ENCODE results near the gene GTF2B. TPM values are rescaled to one million over a fixed set of nuclear protein-coding genes. Genes with fewer than 3 reads are reported as not detected.
"Not testable (repeated sequence)": the region's sequence is repeated elsewhere in the genome, so short reads cannot be mapped to it uniquely, and the experiment has no call there.

The GTF2B gene, protein sequence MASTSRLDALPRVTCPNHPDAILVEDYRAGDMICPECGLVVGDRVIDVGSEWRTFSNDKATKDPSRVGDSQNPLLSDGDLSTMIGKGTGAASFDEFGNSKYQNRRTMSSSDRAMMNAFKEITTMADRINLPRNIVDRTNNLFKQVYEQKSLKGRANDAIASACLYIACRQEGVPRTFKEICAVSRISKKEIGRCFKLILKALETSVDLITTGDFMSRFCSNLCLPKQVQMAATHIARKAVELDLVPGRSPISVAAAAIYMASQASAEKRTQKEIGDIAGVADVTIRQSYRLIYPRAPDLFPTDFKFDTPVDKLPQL
- total RNA-seq, result 69.7 TPM

DNA sequence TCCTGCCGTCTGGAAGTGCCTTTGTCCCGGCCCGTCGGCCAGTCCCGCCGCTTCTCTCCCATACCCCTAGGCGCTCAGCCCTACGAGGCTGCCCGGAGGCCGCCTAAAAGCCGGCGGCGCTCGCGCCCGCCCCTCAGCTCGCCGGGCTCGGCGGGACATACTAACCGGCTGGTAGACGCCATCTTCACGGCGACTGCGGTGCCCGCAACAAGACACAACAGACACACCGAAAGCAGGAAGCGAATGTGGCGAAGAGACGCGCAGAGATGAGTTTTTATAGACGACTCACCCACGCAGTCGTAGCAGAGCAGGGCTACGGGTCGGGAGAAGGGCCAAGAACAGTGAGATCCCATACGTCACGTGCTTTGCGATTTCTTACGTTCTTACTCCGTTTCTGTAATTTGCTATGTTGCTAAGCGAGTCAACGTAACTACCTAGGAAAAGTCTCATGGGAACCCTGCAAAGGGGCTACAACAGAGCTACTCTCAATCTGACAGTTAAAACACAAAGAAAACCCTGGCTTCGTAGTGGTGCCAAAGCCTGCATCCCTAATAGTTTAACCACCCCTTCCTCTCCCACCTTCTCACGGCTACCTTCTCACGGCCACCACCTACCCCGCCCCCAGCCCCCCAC is at the start of gene GTF2B:
Gene GTF2B, minus strand, starts transcription at position 250 of the 633 bp plus-strand sequence. Its CDS starts 68 bp downstream, at position 182.
- DNase-seq, result peak; percentile 88

DNA sequence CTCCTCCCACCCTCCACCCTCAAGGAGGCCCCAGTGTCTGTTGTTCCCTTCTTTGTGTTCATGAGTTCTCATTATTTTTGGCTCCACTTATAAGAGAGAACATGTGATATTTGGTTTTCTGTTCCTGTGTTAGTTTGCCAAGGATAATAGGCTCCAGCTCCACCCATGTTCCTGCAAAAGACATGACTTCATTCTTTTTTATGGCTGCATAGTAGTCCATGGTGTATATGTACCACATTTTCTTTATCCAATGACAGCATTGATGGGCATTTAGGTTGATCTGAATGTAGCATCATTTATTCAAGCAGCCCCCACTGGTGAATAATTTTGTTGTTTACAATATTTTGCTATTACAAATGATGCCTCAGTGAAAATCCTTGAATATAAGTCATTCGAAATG is 47.2 kb upstream of the GTF2B start:
- DNase-seq, result not testable (repeated sequence)

DNA sequence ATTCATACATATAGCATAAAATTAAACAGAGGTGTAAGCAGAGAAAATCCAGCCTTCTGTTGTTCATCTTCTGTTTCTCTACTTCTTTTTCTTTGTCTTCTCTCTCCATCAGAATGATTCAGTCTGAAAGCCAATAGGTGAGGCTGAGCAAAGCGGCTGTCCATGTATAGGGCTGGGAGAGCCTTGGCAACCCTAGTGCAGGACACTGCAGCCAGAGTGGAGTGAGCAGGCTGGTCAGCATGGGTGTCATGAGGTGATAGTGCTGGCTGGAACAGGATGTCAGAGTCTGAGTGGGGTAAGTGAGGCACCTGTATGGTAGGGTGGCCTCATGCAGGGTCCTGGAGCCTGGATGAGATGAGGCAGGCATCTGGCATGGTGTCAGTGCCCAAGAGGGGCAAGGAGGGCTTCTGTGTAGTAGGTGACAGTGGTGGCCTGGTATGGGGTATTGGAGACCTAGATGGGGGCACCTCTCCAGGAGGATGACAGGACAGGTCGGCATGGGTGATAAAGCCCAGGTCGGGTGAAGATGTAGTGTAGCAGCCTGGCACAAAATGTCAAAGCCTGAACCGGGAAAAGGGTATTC is 45.5 kb upstream of the GTF2B start:
- DNase-seq, result no peak

DNA sequence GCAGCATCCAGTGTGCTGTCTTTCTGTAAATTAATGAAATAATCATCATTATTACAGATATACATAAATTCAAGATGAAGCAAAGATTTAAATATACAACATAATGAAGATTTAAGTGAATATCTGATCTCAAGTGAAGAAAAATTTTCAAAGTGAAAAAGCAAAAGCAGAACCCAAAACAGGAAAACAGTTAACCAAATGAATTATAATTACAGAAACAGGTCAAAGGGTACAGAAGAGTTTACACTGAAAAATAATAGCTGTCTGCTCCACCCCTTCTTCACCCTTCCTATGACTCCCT is 44.8 kb upstream of the GTF2B start:
- DNase-seq, result no peak

DNA sequence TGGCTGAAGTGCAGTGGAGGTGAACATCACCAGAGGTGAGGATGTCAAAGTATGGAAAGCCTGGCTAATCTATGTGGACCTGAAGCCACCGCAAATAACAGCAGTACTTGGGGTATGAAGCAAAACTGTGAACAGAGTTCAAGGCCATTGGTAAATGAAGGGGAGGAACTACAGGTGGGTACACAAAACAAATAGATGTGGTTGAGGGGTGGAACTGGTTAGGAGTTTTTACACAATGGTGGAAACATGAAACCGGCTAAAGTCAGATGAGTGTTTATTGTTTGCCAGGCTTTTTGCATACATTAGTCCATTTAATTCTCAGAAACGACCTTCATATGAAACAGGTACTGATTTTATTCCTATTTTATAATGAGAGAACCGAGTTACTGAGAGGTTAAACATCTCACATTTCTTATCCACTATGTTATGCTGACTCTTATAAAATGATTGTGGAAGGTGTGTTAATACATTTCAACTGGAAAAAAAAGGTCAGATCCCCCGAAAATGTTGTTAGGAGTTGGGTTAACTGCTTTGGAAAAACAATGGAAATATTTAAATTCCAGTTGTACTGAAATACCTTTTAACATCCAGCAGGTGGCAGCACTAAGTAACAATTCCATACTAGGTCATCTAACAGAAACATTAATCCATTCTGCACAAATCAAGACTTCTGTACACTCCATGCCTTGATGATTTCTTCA is 44.3 kb upstream of the GTF2B start:
- DNase-seq, result no peak

DNA sequence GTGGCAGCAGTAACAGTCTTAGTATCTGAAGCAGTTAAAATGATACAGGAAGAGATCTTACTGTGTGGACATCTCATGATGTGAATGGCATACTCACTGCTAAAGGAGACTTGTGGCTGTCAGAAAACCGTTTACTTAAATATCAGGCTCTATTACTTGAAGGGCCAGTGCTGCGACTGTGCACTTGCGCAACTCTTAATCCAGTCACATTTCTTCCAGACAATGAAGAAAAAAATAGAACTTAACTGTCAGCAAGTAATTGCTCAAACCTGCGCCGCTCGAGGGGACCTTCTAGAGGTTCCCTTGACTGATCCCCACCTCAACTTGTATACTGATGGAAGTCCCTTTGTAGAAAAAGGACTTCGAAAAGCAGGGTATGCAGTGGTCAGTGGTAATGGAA is 38.8 kb upstream of the GTF2B start:
- DNase-seq, result not testable (repeated sequence)

DNA sequence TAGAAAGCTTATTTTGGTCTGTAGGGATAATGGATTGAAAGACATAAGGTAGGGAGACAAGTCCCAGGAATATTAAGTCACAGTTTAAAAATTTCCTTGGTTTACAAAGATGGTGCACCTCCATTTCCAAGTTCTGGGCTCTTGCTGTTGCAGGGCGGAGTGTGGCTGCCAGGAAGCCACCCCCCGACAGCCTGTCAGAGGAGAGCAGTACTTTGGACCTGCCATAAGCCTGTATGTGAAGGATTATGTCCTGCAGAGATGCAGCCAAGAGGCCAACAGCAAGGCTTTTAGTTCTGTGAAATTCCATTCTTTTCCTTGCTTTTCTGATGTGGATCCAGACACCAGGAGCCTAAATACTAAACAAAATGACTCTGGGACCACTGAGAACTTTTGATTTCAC is 31.9 kb upstream of the GTF2B start:
- no peak for DNase-seq

DNA sequence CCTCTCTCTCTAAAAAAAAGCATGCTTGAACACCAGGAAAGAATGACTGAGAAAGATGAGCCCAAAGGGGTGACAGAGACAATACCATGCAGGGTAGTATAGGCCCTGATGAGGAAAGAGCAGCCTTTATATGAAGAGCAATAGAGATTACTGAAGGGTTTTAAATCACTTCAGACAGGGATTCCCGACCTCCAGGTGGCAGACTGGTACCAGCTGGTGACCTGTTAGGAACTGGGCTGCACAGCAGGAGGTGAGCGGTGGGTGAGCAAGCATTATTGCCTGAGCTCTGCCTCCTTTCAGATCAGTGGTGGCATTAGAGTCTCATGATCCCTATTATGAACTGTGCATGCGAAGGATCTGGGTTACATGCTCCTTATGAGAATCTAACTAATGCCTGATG is 30.8 kb upstream of the GTF2B start:
- DNase-seq, result no peak

DNA sequence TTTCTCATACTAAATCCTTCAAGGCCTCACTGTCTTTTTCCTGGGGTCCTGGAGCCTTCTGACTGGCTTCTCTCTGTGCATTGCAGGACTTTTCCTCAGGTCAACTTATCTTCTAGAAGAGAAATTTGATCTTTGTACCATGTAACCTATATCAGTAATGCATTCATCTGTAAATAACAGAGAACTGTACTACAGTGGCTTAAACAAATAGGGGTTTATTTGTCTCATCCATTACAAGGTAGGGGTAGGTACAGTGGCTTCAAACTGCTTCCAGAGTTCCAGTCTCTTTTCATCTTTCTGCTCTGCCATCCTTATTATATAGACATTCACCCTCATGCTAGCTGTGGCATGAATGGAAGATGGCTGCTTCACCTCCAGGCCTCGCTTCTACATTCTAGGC is 29.5 kb upstream of the GTF2B start:
- DNase-seq, result no peak

DNA sequence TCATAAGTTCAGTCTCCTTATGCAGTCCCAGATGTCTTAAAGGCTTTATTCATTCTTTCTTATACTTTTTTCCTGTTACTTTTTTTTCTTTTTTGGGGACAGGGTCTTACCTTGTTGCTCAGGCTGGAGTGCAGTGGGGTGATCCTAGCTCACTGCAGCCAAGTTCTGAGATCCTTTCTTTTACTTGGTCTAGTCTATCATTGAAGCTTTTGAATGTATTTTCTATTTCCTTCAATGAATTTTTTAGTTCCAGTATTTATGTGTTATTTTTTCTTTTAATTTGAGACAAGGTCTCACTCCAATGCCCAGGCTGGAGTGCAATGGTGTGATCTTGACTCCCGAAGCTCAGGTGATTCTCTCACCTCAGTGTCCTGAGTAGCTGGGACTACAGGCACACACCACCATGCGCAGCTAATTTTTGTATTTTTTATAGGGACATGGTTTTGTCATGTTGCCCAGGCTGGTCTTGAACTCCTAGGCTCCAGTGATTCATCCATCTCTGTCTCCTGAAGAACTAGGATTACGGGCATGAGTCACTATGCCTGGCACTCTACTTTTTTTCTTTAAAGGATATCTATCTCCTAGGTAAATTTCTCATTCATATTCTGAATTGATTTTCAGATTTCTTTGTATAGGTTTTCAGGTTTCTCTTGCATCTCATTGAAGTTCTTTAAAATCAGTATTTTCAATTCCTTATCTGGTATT is 26.1 kb upstream of the GTF2B start:
- DNase-seq, result no peak

DNA sequence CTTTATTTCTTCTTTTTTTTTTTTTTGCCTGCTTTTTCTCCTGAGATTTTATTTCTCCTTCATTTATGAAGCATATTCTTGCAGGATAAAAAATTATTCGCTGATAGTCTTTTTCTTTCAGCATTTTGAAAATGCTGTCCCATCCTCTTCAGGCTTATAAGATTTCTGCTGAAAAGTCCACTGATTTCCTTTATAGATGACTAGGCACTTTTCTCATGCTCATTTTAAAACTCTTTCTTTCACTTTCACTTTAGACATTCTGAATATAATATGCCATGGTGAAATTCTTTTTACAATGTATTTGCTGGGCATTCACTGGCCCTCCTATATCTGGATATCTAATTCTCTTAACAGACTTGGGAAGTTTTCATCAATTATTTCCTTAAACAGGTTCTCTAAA is 25.5 kb upstream of the GTF2B start:
- no peak for DNase-seq

DNA sequence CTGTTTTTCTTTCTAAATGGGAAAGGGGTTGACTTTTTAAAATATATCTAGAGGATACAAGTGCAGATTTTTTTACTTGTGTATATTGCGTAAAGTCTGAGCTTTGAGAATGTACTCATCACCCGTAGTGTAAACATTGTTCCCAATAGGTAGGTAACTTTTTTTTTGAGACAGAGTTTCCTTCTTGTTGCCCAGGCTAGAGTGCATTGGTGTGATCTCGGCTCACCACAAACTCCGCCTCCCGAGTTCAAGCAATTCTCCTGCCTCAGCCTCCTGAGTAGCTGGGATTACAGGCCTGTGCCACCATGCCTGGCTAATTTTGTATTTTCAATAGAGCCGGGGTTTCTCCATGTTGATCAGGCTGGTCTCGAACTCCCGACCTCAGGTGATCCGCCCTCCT is 20.4 kb upstream of the GTF2B start:
- DNase-seq, result not testable (repeated sequence)

DNA sequence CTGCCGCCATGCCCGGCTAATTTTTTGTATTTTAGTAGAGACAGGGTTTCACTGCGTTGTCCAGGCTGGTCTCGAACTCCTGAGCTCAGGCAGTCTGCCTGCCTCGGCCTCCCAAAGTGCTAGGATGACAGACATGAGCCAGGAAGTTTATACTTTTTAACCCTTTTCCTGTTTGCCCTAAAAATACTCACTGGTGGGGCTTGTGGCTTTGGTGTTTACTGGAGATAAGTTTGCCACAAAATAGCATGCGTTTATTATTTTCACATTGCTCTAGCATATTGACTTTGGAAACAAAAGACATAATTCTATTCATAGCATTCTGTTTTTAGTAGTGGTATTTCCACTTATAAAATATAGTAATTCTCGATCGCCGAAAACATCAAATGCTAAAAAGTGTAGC is 19.8 kb upstream of the GTF2B start:
- no peak for DNase-seq

DNA sequence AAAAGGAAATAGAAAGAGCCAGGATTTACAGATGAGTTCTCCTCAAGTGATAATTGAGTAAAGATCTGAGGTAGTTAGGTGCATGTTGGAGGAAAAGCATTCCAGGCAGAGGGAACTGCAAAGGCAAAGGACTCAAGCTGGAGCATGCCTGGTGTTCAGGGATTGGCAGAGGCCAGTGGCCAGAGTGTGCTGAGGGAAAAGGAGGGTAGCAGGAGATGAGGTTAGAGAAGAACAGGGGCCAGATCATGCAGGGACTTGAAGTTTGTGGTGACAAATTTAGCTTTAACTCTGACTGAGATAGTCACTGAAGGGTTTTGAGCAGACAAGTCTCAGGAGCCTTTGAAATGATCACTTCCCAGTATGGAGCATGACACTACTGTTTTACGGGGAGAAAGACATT is 19.0 kb upstream of the GTF2B start:
- DNase-seq, result no peak

DNA sequence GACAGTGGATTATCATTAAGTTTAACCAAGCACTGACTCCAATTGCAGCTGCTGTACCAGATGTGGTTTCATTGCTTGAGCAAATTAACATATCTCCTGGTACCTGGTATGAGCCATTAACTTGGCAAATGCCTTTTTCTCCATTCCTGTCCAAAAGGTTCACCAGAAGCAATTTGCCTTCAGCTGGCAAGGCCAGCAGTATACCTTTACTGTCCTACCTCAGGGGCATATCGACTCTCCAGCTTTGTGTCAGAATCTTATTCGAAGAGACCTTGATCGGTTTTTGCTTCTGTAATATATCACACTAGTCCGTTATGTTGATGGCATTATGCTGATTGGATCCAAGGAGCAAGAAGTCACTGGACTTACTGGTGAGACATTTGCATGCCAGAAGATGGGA is 9.5 kb upstream of the GTF2B start:
- DNase-seq, result no peak

DNA sequence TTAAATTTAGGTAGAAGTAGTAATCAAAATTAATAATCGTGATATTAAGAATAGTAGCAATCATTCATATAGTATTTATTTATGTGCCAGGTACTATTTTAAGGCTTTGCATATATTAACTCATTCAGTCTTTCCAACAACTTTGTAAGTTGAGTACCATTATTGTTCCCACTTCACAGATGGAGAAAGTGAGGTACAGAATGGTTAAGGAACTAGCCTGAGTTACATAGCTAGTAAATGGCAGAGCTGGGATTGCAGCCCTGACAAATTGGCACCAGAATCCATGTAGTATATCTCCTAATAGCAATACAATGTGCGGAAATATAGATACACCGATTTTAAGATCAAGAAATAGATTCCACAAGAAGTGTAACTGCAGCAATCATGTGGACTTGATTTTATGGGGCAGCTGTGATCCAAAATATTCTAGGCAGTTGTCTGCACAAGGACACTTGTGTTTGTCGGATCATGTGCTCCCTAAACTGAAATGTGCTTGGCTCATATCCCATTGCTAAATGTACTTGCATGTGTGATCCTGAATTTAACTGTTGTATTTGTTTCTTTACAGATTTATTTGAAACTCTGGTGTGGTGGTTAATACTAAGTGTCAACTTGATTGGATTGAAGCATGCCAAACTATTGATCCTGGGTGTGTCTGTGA is 5.8 kb upstream of the GTF2B start:
- no peak for DNase-seq

DNA sequence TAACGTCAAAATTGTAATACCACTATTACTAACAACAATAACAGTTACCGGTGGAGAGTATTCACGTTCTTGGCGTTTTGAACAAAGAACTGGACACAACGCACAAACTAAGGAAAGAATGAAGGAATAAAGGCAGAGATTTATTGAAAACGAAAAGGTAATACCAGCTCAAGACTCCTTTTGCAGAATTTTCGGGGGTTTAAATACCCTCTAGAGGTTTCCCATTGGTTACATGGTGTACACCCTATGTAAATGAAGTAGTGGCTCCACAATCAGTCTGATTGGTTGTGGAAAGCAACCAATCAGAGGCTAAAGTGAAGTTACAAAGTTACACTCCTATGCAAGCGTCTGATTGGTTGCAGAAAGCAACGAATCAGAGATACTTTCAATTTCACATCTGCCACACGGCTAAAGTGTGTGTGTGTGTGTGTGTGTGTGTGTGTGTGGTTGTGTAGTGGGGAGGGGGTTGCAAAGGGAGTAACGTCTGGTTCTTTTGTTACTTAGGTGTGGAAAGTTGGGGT is 1.1 kb upstream of the GTF2B start:
- DNase-seq, result no peak

DNA sequence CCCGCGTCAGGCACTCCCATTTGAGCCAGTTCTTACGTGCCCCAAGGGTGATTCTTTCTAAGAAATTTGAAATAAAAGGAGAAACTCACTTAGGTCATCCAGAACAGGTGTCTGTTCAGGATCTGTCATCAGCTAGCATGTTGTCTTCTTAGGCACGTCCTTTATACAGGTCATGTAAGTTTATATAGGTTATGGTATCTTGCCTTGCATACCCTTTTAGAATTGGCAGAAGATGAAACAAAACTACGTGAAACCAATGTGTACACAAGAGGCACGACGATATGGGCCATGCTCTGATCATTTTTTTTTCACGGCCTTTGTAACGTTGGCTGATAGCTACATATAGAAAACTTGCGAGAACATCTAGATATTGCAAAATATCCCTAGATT is 579 bp upstream of the GTF2B start:
- no peak for DNase-seq

DNA sequence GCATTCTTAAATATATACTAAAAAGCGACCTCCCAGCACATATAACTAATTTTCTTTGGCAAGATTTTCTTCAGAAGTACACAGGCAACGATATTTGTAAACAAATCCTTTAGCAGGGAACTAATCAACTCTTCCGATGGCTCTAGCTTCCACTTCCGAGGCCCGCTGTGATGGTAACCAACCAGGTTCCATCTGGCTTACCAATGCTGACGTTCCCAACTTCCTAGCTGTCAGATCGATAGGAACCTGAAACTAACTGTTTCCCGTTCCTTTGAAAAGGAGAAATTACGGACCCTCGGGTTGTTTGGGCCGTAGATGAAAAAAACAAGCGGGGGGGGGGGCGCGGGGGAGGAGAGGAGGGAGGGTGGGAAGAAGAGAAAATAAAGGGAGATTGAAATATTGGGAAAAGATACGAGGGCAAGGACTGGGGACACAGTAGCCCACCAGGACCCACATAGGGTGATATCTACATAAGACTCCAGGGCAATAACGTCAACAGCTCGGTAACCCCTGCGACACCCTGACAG is 513 bp downstream of the GTF2B start:
- peak; percentile 5 for DNase-seq

DNA sequence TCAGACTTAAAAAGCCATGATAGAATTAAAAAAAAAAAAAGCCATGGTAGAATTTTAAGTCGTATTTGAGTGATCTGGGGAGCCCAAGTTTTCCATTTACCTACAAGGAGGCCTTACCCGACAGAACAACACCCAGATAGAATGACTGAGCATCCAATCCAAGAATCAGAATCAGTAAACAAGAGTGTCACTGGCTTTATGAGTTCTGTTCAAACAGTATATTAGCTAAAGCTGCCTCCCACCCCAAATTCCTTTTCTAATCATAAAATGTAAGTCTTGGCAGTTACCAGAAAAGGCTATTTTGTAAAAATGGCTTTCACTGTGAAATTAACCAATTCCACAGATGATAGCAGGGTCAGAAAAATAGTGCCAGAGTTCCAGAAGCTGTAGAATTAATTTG is 1.2 kb downstream of the GTF2B start:
- no peak for DNase-seq

DNA sequence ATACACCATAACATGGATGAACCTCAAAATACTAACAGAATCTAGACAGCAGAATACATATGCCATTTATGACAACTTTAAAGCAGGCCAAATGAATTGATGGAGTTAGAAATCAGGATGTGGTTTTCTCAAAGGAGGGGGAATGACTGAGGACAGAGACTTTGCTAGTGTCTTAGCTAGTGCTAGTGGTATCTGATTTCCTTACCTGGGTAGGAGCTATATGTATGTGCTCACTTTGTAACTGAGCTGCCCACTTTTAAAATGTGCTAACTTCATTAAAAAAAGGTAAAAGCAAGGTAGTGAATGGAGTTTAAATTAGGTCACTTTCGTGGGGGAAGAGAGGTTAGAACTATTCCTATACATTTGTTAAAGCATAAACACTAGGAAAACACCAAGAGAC is 2.6 kb downstream of the GTF2B start:
- DNase-seq, result no peak

DNA sequence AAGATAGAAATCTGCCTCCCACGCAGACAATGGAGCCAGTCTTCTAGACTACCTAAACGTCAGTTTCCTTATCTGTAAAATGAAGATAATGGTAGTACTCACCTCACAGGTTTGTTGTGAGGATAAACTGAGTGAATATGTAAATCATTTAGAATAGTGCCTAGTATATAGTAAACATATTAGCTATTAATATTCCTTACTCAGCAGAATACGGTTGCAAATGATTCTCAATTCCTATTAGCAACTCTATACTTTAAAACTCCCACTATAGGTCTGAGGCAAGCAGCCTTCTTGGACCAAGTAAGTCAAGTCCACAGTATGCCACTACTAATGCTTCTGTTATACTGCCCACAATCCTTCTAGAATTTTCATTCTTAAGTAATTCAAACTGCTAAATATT is 5.4 kb downstream of the GTF2B start:
- no peak for DNase-seq

Measured in occipital lobe (tissue), 2 donors.